Measurements from ENCODE around the gene TMEM92.
A peak's percentile ranks its signal among the peaks of the same experiment; 100 is the strongest.

The TMEM92 gene

DNA sequence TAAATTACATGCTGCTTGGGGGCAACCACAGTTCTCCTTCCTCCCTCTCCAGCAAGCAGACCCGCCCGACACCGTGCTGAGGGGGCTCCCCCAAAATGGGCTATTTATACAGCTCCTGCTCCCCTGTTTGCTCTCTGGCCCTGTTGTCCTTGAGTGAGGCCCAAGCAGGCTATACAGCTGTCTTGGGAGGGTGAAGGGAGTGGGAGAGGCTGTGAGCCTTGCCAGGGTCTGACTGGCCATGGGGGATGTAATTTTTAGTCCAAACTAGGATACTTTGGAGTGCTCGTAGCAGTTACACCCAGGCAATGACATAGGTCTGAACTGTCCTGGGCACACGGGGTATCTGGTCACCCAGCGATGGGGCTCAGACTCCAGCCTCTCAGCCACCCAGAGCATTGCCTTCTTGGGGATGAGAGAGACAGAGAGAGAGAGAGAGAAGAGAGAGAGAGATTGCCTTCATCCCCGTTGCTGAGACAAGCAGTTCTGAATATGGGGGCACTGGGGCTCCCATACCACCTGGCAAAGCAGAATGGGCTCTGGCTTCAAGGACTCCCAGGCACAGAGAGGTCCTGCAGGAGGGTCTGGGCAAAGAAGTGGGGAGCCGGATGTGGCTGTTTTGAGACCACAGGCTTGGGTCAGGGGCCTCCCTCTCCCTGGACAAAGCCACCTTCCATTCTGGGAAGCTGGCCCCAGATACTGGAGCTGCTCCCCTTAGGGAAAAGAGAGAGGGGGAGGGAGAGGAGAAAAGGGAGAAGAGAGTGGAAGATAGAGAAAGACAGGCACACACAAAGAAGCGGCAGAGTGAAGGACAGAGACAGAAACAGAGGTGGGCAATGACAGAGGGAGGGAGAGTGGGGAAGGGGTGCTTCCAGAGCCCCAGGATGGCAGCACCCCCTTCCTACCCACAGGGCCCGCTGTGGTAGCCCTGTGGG, 10.7 kb upstream of the TMEM92 start:
- peaks cover 13 to 50% of the 10 kb centered on the region in 2 donors for H3K4me1 ChIP-seq (ENCODE audit: control insufficient read depth in 1 of 2, insufficient read depth in 2 of 2, low read length in 2 of 2)
- H3K4me3 ChIP-seq (ENCODE audit: low read depth in 1 of 2, low read length in 2 of 2): no peak overlapping the region
- no peak overlapping the region for H3K27ac ChIP-seq (ENCODE audit: low read length)

DNA sequence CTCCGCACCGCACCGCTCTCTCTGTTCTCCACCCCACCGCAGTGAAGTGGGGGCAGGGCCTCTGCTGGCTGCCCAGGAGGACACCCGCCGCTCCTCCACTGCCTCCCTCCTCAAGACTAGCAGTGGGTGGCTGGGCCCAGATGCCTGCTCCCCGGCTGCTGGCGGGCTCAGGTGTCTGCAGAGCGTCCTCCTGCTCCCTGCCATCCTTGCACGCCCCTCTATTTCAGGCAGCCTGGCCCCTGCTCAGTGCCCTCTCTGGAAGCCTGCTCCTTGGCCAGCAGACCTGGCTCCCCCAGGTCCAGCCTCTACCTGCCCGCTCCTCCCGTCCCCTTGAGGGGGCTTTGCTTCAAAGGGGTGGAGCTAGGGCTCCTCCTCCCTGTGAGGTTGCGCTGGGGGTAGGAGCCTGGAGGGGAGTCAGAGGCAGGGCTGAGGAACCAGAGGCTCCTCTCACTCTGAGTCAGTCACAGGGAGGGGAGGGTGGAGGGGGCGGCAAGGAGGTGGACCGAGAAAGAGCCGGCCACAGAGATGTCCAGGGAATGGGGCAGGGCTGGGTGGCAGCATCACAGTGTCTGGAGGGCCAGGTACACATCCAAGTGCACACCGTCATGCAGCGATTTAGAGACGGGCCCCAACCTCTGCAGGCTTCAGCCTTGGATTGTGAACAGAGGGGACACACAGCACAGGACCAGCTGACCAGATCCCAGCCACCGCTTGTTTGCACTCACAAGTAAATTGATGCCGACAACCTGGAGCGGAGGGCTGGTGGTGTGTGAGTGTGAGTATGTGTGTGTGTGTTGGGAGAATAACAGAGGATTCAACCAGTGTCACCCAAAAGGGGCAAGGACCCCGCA, 9.8 kb upstream of the TMEM92 start:
- H3K27ac ChIP-seq (ENCODE audit: low read length): no peak overlapping the region

More for the DNA sequence above, 10.7 kb upstream of the TMEM92 start:
- no peaks in the 10 kb centered on the region for H3K36me3 ChIP-seq (ENCODE audit: control insufficient read depth in 1 of 2, insufficient read depth in 2 of 2, low read length in 2 of 2)
- no peaks in the 10 kb centered on the region for H3K27me3 ChIP-seq (ENCODE audit: low read depth, low read length)
- no peaks in the 10 kb centered on the region for H3K9me3 ChIP-seq (ENCODE audit: control insufficient read depth in 1 of 2, low read length in 2 of 2)

DNA sequence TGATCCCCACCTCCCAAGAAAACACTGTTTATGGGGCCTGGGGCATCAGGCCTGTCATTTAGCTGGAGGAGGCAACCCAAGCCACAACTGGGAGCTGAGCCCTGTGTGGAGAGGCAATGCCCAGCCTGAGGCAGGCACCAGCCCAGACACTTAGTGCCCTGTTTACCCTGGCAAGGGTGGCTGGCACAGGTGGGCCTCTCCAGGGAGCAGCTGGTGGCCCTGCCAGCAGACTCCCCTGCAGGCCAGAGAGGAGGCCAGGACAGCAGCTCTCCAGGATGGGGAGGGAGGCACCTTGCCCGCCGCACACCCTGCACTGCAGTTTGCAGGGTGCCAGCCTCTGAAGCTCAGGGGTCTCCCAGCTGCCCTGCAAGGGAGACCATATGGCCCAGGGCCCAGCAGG, 9.1 kb upstream of the TMEM92 start:
- peaks cover 13 to 39% of the 10 kb centered on the region in 2 donors for H3K4me1 ChIP-seq (ENCODE audit: control insufficient read depth in 1 of 2, insufficient read depth in 2 of 2, low read length in 2 of 2)
- no peaks in the 10 kb centered on the region for H3K36me3 ChIP-seq (ENCODE audit: control insufficient read depth in 1 of 2, insufficient read depth in 2 of 2, low read length in 2 of 2)
- no peak overlapping the region for H3K4me3 ChIP-seq (ENCODE audit: low read depth in 1 of 2, low read length in 2 of 2)
- H3K9me3 ChIP-seq (ENCODE audit: control insufficient read depth in 1 of 2, low read length in 2 of 2): no peaks in the 10 kb centered on the region
- H3K27ac ChIP-seq (ENCODE audit: low read length): no peak overlapping the region
- no peaks in the 10 kb centered on the region for H3K27me3 ChIP-seq (ENCODE audit: low read depth, low read length)

More for the DNA sequence above, 9.8 kb upstream of the TMEM92 start:
- Histone ChIP-seq H3K9me3 (ENCODE audit: control insufficient read depth in 1 of 2, low read length in 2 of 2) (no peaks in the 10 kb centered on the region), H3K4me3 (ENCODE audit: low read depth in 1 of 2, low read length in 2 of 2) (no peak overlapping the region), H3K36me3 (ENCODE audit: control insufficient read depth in 1 of 2, insufficient read depth in 2 of 2, low read length in 2 of 2) (no peaks in the 10 kb centered on the region), H3K4me1 (ENCODE audit: control insufficient read depth in 1 of 2, insufficient read depth in 2 of 2, low read length in 2 of 2) (peaks cover 13 to 42% of the 10 kb centered on the region in 2 donors), H3K27me3 (ENCODE audit: low read depth, low read length) (no peaks in the 10 kb centered on the region)

DNA sequence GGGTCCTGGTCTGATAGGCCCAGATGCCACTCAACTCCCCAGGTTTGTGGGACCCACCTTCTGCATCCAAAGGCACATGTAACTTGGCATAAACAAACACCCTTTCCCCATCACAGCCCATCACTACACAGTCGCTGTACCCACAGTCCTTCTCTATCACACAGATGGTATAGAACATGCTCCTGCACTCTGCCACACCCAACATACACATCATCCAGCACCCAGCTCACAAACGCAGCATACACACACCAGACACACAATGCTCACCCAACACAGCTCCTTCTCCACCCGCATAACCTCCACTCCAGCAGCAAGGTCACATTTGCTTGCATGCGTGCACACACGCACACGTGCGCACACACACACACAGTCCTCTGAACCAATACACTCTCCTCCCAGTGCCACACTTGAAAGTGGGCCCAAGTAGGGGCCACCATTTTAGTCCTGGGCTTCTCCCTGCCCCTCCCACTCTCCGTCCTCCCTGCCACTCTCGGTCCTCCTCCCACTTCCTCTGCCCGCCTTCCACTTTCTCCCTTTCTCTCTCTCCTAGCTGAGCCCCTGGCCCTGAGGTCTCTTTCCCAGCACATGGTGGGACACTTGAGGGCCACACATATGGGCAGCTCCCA, 8.5 kb upstream of the TMEM92 start:
- peaks cover 14 to 45% of the 10 kb centered on the region in 2 donors for H3K4me1 ChIP-seq (ENCODE audit: control insufficient read depth in 1 of 2, insufficient read depth in 2 of 2, low read length in 2 of 2)
- no peaks in the 10 kb centered on the region for H3K9me3 ChIP-seq (ENCODE audit: control insufficient read depth in 1 of 2, low read length in 2 of 2)

DNA sequence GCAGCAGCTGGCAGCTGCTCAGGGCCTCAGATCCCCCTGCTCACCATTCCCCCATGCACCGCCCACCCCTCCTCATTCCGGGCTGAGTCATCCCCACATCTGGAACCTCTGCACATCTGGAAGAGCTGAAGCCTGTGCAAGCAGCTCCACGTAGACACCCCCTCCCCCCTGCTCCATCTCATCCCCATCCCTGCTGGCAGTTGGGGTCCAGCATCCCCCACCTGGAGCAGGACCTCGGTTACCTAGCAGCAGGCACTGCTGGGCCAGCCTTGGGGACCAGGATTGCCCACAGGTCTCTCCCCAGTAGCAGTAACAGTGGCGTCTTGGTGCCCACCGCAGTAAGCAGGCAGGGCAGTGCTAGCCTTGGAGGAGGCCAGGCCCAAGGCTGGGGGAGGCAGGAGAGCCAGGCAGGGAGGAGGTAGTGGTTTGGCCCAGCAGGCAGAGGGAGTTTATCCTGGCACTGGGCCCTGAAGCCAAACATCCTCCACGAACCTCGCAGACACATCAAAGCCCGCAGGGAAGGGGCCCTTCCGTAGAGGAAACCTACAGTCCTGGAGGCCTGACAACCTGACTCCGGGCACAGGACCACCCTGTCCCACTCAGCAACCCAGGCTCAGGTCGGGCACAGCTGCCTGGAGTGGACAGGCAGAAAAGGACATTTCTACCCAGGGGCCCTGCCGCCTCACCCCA, 7.7 kb upstream of the TMEM92 start:
- Histone ChIP-seq H3K36me3 (ENCODE audit: control insufficient read depth in 1 of 2, insufficient read depth in 2 of 2, low read length in 2 of 2) (no peaks in the 10 kb centered on the region), H3K4me1 (ENCODE audit: control insufficient read depth in 1 of 2, insufficient read depth in 2 of 2, low read length in 2 of 2) (peaks cover 15 to 48% of the 10 kb centered on the region in 2 donors)

More for the DNA sequence above, 8.5 kb upstream of the TMEM92 start:
- Histone ChIP-seq H3K36me3 (ENCODE audit: control insufficient read depth in 1 of 2, insufficient read depth in 2 of 2, low read length in 2 of 2) (no peaks in the 10 kb centered on the region), H3K27me3 (ENCODE audit: low read depth, low read length) (no peaks in the 10 kb centered on the region), H3K4me3 (ENCODE audit: low read depth in 1 of 2, low read length in 2 of 2) (no peak overlapping the region), H3K27ac (ENCODE audit: low read length) (no peak overlapping the region)

DNA sequence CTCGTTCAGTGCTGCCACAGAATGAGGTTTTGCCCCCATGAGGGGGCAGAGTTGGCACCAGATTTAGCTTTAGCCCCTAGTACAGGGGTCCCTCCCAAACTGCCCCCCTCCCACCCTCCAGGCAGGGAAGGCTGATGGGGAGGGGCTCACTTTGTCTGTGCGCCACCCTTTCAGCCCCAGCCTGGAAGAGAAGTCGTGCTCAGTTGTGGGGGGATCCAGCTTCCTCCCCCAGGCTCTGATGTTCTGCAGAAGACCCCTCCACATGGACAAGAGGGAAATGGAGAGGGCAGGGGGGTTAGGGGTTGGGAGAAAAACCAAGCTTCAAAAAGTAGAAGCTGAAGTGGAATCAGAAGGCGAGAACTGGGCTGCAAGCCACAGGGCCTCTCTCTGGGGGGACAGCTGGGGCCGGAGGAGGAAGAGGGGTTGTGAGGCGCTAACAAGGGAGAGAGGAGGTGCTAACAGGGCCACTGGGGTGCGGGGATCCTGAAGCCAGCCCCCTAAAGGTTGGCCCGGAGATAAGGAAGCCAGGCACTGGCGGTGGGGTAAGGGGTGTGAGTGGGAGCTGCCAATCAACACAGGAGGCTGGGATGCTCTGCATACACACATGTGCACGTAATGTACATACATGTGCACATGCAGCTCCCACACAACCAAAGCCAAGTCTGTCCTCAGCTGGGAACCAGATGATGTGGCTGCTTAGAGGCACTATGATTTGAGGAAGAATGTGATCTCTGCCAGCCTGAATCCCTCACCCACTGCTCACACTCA, 7.0 kb upstream of the TMEM92 start:
- H3K27ac ChIP-seq (ENCODE audit: low read length): no peak overlapping the region
- H3K4me1 ChIP-seq (ENCODE audit: control insufficient read depth in 1 of 2, insufficient read depth in 2 of 2, low read length in 2 of 2): peaks cover 15 to 52% of the 10 kb centered on the region in 2 donors
- H3K27me3 ChIP-seq (ENCODE audit: low read depth, low read length): no peaks in the 10 kb centered on the region
- no peaks in the 10 kb centered on the region for H3K36me3 ChIP-seq (ENCODE audit: control insufficient read depth in 1 of 2, insufficient read depth in 2 of 2, low read length in 2 of 2)
- H3K9me3 ChIP-seq (ENCODE audit: control insufficient read depth in 1 of 2, low read length in 2 of 2): no peaks in the 10 kb centered on the region
- H3K4me3 ChIP-seq (ENCODE audit: low read depth in 1 of 2, low read length in 2 of 2): no peak overlapping the region

More for the DNA sequence above, 7.7 kb upstream of the TMEM92 start:
- Histone ChIP-seq H3K9me3 (ENCODE audit: control insufficient read depth in 1 of 2, low read length in 2 of 2) (no peaks in the 10 kb centered on the region), H3K27me3 (ENCODE audit: low read depth, low read length) (no peaks in the 10 kb centered on the region), H3K27ac (ENCODE audit: low read length) (no peak overlapping the region), H3K4me3 (ENCODE audit: low read depth in 1 of 2, low read length in 2 of 2) (peak overlapping the region in 1 of 2 donors; percentile 3)

DNA sequence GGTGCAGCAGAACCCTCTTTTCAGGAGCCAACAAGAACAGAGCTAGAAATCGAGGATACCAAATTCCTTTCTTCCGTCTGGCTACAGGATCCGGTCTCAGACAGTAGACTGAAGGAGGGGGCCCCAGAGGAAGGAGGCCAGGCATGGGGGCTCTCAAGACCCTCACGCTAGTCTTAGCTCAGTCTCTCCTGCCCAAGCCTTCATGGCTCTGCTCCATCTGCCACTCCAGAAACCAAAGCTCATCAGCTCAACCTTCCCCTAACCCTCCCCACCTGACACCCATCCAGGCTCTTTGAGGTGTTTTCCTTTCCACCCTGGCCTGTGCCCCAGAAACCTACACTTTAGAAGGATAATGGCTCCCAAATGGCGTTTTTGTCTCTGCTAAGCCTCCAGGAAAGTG, 6.2 kb upstream of the TMEM92 start:
- Histone ChIP-seq H3K27me3 (ENCODE audit: low read depth, low read length) (no peaks in the 10 kb centered on the region), H3K4me3 (ENCODE audit: low read depth in 1 of 2, low read length in 2 of 2) (no peak overlapping the region), H3K36me3 (ENCODE audit: control insufficient read depth in 1 of 2, insufficient read depth in 2 of 2, low read length in 2 of 2) (no peaks in the 10 kb centered on the region), H3K4me1 (ENCODE audit: control insufficient read depth in 1 of 2, insufficient read depth in 2 of 2, low read length in 2 of 2) (peaks cover 15 to 56% of the 10 kb centered on the region in 2 donors), H3K27ac (ENCODE audit: low read length) (no peak overlapping the region), H3K9me3 (ENCODE audit: control insufficient read depth in 1 of 2, low read length in 2 of 2) (no peaks in the 10 kb centered on the region)

DNA sequence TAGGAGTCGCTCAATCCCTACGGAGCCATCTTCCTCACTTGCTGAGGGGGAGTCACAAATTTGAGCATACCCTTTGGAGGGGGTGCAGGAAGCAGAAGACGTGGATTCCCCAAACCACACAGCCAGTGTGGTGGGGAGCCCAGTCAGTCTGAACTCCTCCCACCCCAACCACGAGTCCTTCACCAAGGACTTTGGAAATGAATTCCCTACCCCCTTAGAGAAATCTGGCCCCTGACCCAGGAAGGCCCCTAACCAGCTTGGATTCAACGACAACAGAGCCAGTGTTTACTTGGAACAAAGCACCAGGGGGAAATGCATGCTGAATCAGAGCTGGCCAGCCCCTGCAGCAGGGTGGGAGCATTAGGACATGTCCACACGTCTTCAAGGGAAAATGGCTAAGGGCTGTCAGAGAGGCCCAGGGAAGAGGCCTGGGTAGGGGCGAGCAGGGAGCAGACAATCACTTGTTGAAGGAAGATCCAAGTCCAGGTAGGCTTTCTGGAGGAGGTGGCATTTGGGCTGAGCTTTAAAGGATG, 5.5 kb upstream of the TMEM92 start:
- Histone ChIP-seq H3K4me3 (ENCODE audit: low read depth in 1 of 2, low read length in 2 of 2) (no peak overlapping the region), H3K27ac (ENCODE audit: low read length) (no peak overlapping the region), H3K4me1 (ENCODE audit: control insufficient read depth in 1 of 2, insufficient read depth in 2 of 2, low read length in 2 of 2) (peaks cover 15 to 54% of the 10 kb centered on the region in 2 donors), H3K9me3 (ENCODE audit: control insufficient read depth in 1 of 2, low read length in 2 of 2) (no peaks in the 10 kb centered on the region), H3K36me3 (ENCODE audit: control insufficient read depth in 1 of 2, insufficient read depth in 2 of 2, low read length in 2 of 2) (no peaks in the 10 kb centered on the region), H3K27me3 (ENCODE audit: low read depth, low read length) (no peaks in the 10 kb centered on the region)

DNA sequence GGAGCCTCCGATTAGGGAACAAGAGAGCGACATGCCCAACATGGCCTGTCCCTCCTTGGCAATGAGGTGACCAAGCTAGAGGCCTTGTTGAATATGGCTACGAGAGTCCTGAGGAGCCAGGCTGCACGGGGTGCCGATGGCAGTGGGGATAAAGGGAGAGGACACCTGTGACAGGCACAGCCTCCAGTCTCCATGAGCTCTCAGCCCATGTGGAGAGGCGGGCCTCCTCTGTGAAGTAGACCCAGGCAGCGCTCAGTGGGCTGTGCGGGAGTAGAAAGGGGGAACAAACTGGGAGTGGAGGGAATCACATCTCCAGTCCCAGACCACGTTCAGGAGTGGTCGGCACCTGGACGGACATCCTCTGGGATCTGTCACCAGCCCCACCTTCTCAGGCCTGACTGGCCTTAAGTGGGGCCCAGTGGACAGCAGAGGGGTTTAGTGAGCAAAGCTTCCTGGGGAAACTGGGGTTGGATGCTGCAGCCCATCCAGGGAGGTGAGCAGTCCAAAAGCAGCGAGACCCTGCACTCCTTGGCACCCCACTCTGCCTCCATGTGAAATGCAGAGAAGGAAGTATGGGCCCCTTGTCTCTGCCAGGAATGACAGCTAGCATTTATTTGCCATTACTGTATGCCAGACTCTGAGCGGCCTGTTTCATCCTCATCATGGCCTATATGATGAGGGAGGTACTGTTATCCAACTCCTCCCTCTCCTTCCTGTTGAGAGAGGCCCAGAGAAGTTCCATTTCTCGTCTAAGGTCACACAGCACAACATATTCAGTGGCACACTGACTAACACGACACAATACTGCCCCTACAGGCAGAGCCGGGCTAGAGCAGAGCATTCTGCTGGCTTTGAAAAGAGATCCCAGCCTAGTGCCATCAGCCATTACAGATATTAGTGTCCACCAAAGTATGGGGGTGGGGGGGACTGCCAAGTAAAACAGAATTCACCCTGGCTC, 4.5 kb upstream of the TMEM92 start:
- no peaks in the 10 kb centered on the region for H3K36me3 ChIP-seq (ENCODE audit: control insufficient read depth in 1 of 2, insufficient read depth in 2 of 2, low read length in 2 of 2)
- peaks cover 4% of the 10 kb centered on the region for H3K27me3 ChIP-seq (ENCODE audit: low read depth, low read length)
- peaks cover 15 to 52% of the 10 kb centered on the region in 2 donors for H3K4me1 ChIP-seq (ENCODE audit: control insufficient read depth in 1 of 2, insufficient read depth in 2 of 2, low read length in 2 of 2)
- no peak overlapping the region for H3K4me3 ChIP-seq (ENCODE audit: low read depth in 1 of 2, low read length in 2 of 2)
- H3K9me3 ChIP-seq (ENCODE audit: control insufficient read depth in 1 of 2, low read length in 2 of 2): no peaks in the 10 kb centered on the region
- H3K27ac ChIP-seq (ENCODE audit: low read length): peak overlapping the region; percentile 22

Measured in muscle layer of duodenum (tissue), 2 donors.